Suprapubic skin (tissue), 4 donors: ENCODE measurements around the gene RPL19.

Experiments
- CTCF ChIP-seq, 2 donors: fragments of 200-600 bp in 1 of 2; fragments of 450-650 bp in 1 of 2; sonication (generic) in 1 of 2; IDR thresholded peaks; one replicate each; pipeline ENCODE4 v1.5.1; 2016 to 2019; ENCODE audit warnings: antibody characterized with exemption in 2 of 2, mild to moderate bottlenecking in 1 of 2, moderate library complexity in 1 of 2
- EP300 ChIP-seq: sonication (generic); formaldehyde crosslinking; IDR thresholded peaks from one replicate; pipeline ENCODE4 v1.6.1; 2017; ENCODE audit warnings: antibody characterized with exemption
- POLR2A ChIP-seq, 2 donors: fragments of 450-650 bp; IDR thresholded peaks; one replicate each; pipeline ENCODE4 v1.6.1; 2017; ENCODE audit warnings: antibody characterized with exemption in 2 of 2, mild to moderate bottlenecking in 2 of 2, moderate library complexity in 2 of 2
- POLR2AphosphoS5 ChIP-seq, 3 donors: sonication (generic); formaldehyde crosslinking; IDR thresholded peaks; one replicate each; pipeline ENCODE4 v1.6.1; 2017; ENCODE audit warnings: antibody characterized with exemption in 3 of 3

GRCh38 chr17:39170558-39170957, 29.5 kb upstream of the RPL19 start:
- TF ChIP-seq EP300 (no peak), POLR2AphosphoS5 (IDR thresholded peaks at IDR 0.05) (no peak), POLR2A (IDR thresholded peaks at IDR 0.05) (no peak), CTCF (IDR thresholded peaks at IDR 0.05) (no peak)
